SK-N-SH treated with all-trans-retinoic acid at 6 μM for 48 hours (cell line): ENCODE results near the gene CAMK4.

ENCODE experiments used
- ARNTL ChIP-seq: fragments of 450-650 bp; formaldehyde crosslinking; IDR thresholded peaks from 2 replicates; pipeline ENCODE4 v1.5.0; 2020; ENCODE audit warnings: low read depth, mild to moderate bottlenecking, moderate library complexity, borderline replicate concordance
- SNAI2 ChIP-seq: fragments of 250-450 bp; sonication (Bioruptor Pico); IDR thresholded peaks from 2 replicates; pipeline ENCODE4 v1.5.0; 2020; ENCODE audit warnings: mild to moderate bottlenecking, moderate library complexity
- TCF4 ChIP-seq: fragments of 250-450 bp; sonication (Bioruptor Pico); IDR thresholded peaks from 2 replicates; pipeline ENCODE4 v1.8.0; 2021; ENCODE audit warnings: mild to moderate bottlenecking, moderate library complexity, borderline replicate concordance
- ZC3H10 ChIP-seq: fragments of 250-450 bp; sonication (Bioruptor Pico); IDR thresholded peaks from 2 replicates; pipeline ENCODE4 v1.5.1; 2021; ENCODE audit warnings: mild to moderate bottlenecking, moderate library complexity
- TF ChIP-seq, protein P1 (sequence below): fragments of 250-450 bp; sonication (Bioruptor Pico); IDR thresholded peaks from 2 replicates; pipeline ENCODE4 v1.8.0; 2020; ENCODE audit warnings: mild to moderate bottlenecking, moderate library complexity, borderline replicate concordance
- TF ChIP-seq, protein P2 (sequence below): fragments of 250-450 bp; sonication (Bioruptor Pico); IDR thresholded peaks from 2 replicates; pipeline ENCODE4 v1.5.1; 2020; ENCODE audit warnings: low read depth, mild to moderate bottlenecking, moderate library complexity

DNA sequence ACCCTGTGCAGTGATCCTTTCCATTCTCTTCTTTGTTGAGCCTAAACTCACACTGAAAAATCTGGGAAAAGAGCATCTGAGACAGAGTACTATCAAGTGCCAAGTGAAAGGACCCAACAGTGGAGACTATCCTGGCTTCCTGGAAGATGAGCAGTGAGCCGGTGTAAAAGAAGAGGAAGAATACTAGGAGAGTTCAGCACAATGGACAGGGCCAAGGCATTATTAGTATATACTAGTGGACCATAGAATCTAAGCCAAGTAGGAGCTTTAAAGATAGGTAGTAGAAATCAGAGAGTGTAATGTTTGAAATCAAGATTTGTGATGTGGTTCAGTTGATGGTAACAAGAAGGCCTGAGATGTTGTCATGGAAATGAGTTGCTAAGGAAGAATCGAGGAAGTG, 140.8 kb downstream of the CAMK4 start:
- TF ChIP-seq, protein P1, sequence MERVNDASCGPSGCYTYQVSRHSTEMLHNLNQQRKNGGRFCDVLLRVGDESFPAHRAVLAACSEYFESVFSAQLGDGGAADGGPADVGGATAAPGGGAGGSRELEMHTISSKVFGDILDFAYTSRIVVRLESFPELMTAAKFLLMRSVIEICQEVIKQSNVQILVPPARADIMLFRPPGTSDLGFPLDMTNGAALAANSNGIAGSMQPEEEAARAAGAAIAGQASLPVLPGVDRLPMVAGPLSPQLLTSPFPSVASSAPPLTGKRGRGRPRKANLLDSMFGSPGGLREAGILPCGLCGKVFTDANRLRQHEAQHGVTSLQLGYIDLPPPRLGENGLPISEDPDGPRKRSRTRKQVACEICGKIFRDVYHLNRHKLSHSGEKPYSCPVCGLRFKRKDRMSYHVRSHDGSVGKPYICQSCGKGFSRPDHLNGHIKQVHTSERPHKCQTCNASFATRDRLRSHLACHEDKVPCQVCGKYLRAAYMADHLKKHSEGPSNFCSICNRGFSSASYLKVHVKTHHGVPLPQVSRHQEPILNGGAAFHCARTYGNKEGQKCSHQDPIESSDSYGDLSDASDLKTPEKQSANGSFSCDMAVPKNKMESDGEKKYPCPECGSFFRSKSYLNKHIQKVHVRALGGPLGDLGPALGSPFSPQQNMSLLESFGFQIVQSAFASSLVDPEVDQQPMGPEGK (CRISPR knock-in tag), result no peak
- no peak for TF ChIP-seq TCF4 (CRISPR knock-in tag)
- TF ChIP-seq, protein P2, sequence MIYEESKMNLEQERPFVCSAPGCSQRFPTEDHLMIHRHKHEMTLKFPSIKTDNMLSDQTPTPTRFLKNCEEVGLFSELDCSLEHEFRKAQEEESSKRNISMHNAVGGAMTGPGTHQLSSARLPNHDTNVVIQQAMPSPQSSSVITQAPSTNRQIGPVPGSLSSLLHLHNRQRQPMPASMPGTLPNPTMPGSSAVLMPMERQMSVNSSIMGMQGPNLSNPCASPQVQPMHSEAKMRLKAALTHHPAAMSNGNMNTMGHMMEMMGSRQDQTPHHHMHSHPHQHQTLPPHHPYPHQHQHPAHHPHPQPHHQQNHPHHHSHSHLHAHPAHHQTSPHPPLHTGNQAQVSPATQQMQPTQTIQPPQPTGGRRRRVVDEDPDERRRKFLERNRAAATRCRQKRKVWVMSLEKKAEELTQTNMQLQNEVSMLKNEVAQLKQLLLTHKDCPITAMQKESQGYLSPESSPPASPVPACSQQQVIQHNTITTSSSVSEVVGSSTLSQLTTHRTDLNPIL (CRISPR knock-in tag), result no peak
- no peak for TF ChIP-seq ARNTL (CRISPR knock-in tag)
- no peak for TF ChIP-seq SNAI2 (CRISPR knock-in tag)
- TF ChIP-seq ZC3H10, result no peak
